GM23338 (cell line): ENCODE results near the gene RABL3.

Experiments used
- CREB1 ChIP-seq: fragments of 250-450 bp; sonication (Bioruptor Pico); IDR thresholded peaks from 2 replicates; pipeline ENCODE4 v1.5.0; 2020; ENCODE audit warnings: low read depth, mild to moderate bottlenecking, moderate library complexity
- EZH2 ChIP-seq: fragments of 200-600 bp; sonication (generic); IDR thresholded peaks from one replicate; pipeline ENCODE4 v1.8.0; 2017; ENCODE audit warnings: antibody characterized with exemption, mild to moderate bottlenecking, low read depth; ENCODE audit not compliant: unreplicated experiment
- EZH2phosphoT487 ChIP-seq: fragments of 200-600 bp; sonication (generic); IDR thresholded peaks from one replicate; pipeline ENCODE4 v1.8.1; 2018; ENCODE audit warnings: antibody characterized with exemption; ENCODE audit not compliant: unreplicated experiment
- JUNB ChIP-seq: IDR thresholded peaks from one replicate; pipeline ENCODE4 v1.6.1; 2016; ENCODE audit warnings: antibody characterized with exemption; ENCODE audit not compliant: unreplicated experiment
- POLR2AphosphoS5 ChIP-seq: IDR thresholded peaks from 2 replicates; pipeline ENCODE4 v1.6.1; 2016; ENCODE audit warnings: antibody characterized with exemption, low read depth
- TF ChIP-seq, protein P1 (sequence below), 2 experiments: fragments of 200-600 bp in 1 of 2; sonication (generic) in 1 of 2; conservative IDR thresholded peaks; 2 replicates each; pipeline versions ENCODE4 v1.5.1 to v1.6.1; 2016 to 2017; ENCODE audit warnings: antibody characterized with exemption in 2 of 2, low read depth in 2 of 2, mild to moderate bottlenecking in 2 of 2, moderate library complexity in 1 of 2
- TF ChIP-seq, protein P2 (sequence below): IDR thresholded peaks from one replicate; pipeline ENCODE4 v1.6.1; 2018; ENCODE audit warnings: antibody characterized with exemption; ENCODE audit not compliant: unreplicated experiment
- TF ChIP-seq, protein P3 (sequence below): IDR thresholded peaks from 2 replicates; pipeline ENCODE4 v1.6.1; 2016; ENCODE audit warnings: antibody characterized with exemption

DNA sequence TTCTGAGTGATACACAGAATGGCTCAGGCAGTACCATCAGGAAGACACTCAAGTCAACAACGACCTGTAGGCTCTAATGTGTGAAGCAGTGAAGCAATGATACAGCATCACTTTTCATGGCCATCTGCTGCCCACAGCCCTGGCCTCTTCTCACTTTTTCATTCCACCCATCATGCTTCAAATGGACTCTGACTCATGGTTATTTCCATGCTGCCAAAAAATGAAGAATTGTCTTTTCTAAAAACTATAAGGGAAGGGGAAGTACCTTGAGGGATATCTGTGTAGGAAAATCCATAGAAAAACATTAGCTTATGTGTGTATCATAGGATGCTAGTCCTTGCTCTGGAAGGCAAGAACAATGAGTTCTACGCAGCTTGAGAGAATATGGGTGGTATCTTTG is 71.7 kb downstream of the RABL3 start:
- TF ChIP-seq, protein P1, sequence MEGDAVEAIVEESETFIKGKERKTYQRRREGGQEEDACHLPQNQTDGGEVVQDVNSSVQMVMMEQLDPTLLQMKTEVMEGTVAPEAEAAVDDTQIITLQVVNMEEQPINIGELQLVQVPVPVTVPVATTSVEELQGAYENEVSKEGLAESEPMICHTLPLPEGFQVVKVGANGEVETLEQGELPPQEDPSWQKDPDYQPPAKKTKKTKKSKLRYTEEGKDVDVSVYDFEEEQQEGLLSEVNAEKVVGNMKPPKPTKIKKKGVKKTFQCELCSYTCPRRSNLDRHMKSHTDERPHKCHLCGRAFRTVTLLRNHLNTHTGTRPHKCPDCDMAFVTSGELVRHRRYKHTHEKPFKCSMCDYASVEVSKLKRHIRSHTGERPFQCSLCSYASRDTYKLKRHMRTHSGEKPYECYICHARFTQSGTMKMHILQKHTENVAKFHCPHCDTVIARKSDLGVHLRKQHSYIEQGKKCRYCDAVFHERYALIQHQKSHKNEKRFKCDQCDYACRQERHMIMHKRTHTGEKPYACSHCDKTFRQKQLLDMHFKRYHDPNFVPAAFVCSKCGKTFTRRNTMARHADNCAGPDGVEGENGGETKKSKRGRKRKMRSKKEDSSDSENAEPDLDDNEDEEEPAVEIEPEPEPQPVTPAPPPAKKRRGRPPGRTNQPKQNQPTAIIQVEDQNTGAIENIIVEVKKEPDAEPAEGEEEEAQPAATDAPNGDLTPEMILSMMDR (conservative IDR thresholded peaks at IDR 0.05; ENCODE audit: low read depth in 2 of 2): no peak
- no peak for TF ChIP-seq EZH2
- TF ChIP-seq, protein P2, sequence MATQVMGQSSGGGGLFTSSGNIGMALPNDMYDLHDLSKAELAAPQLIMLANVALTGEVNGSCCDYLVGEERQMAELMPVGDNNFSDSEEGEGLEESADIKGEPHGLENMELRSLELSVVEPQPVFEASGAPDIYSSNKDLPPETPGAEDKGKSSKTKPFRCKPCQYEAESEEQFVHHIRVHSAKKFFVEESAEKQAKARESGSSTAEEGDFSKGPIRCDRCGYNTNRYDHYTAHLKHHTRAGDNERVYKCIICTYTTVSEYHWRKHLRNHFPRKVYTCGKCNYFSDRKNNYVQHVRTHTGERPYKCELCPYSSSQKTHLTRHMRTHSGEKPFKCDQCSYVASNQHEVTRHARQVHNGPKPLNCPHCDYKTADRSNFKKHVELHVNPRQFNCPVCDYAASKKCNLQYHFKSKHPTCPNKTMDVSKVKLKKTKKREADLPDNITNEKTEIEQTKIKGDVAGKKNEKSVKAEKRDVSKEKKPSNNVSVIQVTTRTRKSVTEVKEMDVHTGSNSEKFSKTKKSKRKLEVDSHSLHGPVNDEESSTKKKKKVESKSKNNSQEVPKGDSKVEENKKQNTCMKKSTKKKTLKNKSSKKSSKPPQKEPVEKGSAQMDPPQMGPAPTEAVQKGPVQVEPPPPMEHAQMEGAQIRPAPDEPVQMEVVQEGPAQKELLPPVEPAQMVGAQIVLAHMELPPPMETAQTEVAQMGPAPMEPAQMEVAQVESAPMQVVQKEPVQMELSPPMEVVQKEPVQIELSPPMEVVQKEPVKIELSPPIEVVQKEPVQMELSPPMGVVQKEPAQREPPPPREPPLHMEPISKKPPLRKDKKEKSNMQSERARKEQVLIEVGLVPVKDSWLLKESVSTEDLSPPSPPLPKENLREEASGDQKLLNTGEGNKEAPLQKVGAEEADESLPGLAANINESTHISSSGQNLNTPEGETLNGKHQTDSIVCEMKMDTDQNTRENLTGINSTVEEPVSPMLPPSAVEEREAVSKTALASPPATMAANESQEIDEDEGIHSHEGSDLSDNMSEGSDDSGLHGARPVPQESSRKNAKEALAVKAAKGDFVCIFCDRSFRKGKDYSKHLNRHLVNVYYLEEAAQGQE: no peak
- no peak for TF ChIP-seq POLR2AphosphoS5
- TF ChIP-seq JUNB: no peak
- no peak for TF ChIP-seq EZH2phosphoT487
- TF ChIP-seq, protein P3, sequence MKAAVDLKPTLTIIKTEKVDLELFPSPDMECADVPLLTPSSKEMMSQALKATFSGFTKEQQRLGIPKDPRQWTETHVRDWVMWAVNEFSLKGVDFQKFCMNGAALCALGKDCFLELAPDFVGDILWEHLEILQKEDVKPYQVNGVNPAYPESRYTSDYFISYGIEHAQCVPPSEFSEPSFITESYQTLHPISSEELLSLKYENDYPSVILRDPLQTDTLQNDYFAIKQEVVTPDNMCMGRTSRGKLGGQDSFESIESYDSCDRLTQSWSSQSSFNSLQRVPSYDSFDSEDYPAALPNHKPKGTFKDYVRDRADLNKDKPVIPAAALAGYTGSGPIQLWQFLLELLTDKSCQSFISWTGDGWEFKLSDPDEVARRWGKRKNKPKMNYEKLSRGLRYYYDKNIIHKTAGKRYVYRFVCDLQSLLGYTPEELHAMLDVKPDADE: no peak
- TF ChIP-seq CREB1 (CRISPR knock-in tag): no peak
